ENCODE results near the gene WWOX. TPM values are rescaled to one million over a fixed set of nuclear protein-coding genes. Genes with fewer than 3 reads are reported as not detected.

WWOX gene
- total and polyA plus RNA-seq, 4 experiments from 2014 or later, result 10.4 to 23.1 (median 17.5) TPM

- peaks cover 0 to 4% of the 10 kb centered on the region in 2 donors for H3K36me3 Mint-ChIP-seq
- no peaks in the 10 kb centered on the region for H3K27me3 ChIP-seq (ENCODE audit: insufficient read depth, low read length)
- DNase-seq, result no peak
- intact Hi-C loops (cut with micrococcal nuclease), result no loop called here
- no peaks in the 10 kb centered on the region for H3K27me3 Mint-ChIP-seq
- CTCF ChIA-PET (ENCODE audit: partially characterized antibody), result no interaction called here
- no peak overlapping the region for H3K4me3 ChIP-seq (ENCODE audit: low read length in 2 of 2)
- POLR2A ChIA-PET (ENCODE audit: partially characterized antibody), result no interaction called here
- H3K9me3 ChIP-seq (ENCODE audit: control insufficient read depth in 1 of 2, low read length in 2 of 2), result no peaks in the 10 kb centered on the region
- no peak overlapping the region for H3K27ac Mint-ChIP-seq
- H3K4me3 Mint-ChIP-seq, result no peak overlapping the region
- H3K4me1 Mint-ChIP-seq, result peaks cover 0 to 2% (median under 1%) of the 10 kb centered on the region in 4 donors
- H3K9me3 Mint-ChIP-seq, result peaks cover 0 to 2% (median 0%) of the 10 kb centered on the region in 8 donors
- no peak overlapping the region for H3K27ac ChIP-seq (ENCODE audit: low read depth, low read length)
- H3K4me1 ChIP-seq (ENCODE audit: insufficient read depth, low read length), result no peaks in the 10 kb centered on the region
- H3K36me3 ChIP-seq (ENCODE audit: insufficient read depth, low read length), result no peaks in the 10 kb centered on the region
Observed at GRCh38 chr16:78812582-78812981, 713.1 kb downstream of the WWOX start.

GRCh38 chr16:78813661-78814311, 714.3 kb downstream of the WWOX start:
- intact Hi-C loops (cut with micrococcal nuclease), result no loop called here
- no peaks in the 10 kb centered on the region for H3K27me3 Mint-ChIP-seq
- H3K4me1 ChIP-seq (ENCODE audit: insufficient read depth, low read length), result no peaks in the 10 kb centered on the region
- no peaks in the 10 kb centered on the region for H3K9me3 Mint-ChIP-seq
- H3K4me3 ChIP-seq (ENCODE audit: low read length in 2 of 2), result no peak overlapping the region
- H3K4me1 Mint-ChIP-seq, result peaks cover 0 to 2% (median under 1%) of the 10 kb centered on the region in 4 donors
- POLR2A ChIA-PET (ENCODE audit: partially characterized antibody), result no interaction called here
- CTCF ChIA-PET (ENCODE audit: partially characterized antibody), result no interaction called here
- DNase-seq, result no peak
- no peaks in the 10 kb centered on the region for H3K36me3 Mint-ChIP-seq
- H3K36me3 ChIP-seq (ENCODE audit: insufficient read depth, low read length), result no peaks in the 10 kb centered on the region
- H3K9me3 ChIP-seq (ENCODE audit: control insufficient read depth in 1 of 2, low read length in 2 of 2), result no peaks in the 10 kb centered on the region
- no peak overlapping the region for H3K27ac ChIP-seq (ENCODE audit: low read depth, low read length)
- H3K4me3 Mint-ChIP-seq, result no peak overlapping the region
- H3K27me3 ChIP-seq (ENCODE audit: insufficient read depth, low read length), result no peaks in the 10 kb centered on the region
- peak overlapping the region in 1 of 7 donors; percentile 23 for H3K27ac Mint-ChIP-seq

- Mint-ChIP-seq H3K9me3 (no peaks in the 10 kb centered on the region), H3K4me1 (peaks cover 0 to 2% (median under 1%) of the 10 kb centered on the region in 4 donors), H3K27ac (no peak overlapping the region), H3K4me3 (no peak overlapping the region), H3K27me3 (no peaks in the 10 kb centered on the region), H3K36me3 (no peaks in the 10 kb centered on the region)
- H3K27ac ChIP-seq (ENCODE audit: low read depth, low read length), result no peak overlapping the region
- no peaks in the 10 kb centered on the region for H3K9me3 ChIP-seq (ENCODE audit: control insufficient read depth in 1 of 2, low read length in 2 of 2)
- no peak for DNase-seq
- intact Hi-C loops (cut with micrococcal nuclease), result no loop called here
- no peaks in the 10 kb centered on the region for H3K27me3 ChIP-seq (ENCODE audit: insufficient read depth, low read length)
- no peak overlapping the region for H3K4me3 ChIP-seq (ENCODE audit: low read length in 2 of 2)
- ChIA-PET CTCF (ENCODE audit: partially characterized antibody) (interaction anchor here (0.6 kb wide), 1 partner anchor 110 kb away, joined by 3 read pairs; no protein-coding TSS in a partner anchor), POLR2A (ENCODE audit: partially characterized antibody) (no interaction called here)
- no peaks in the 10 kb centered on the region for H3K4me1 ChIP-seq (ENCODE audit: insufficient read depth, low read length)
- no peaks in the 10 kb centered on the region for H3K36me3 ChIP-seq (ENCODE audit: insufficient read depth, low read length)
Observed at GRCh38 chr16:78815713-78816112, 716.3 kb downstream of the WWOX start.

GRCh38 chr16:78816499-78817195, 717.2 kb downstream of the WWOX start:
- Histone ChIP-seq H3K27me3 (ENCODE audit: insufficient read depth, low read length) (no peaks in the 10 kb centered on the region), H3K4me1 (ENCODE audit: insufficient read depth, low read length) (no peaks in the 10 kb centered on the region), H3K4me3 (ENCODE audit: low read length in 2 of 2) (no peak overlapping the region), H3K27ac (ENCODE audit: low read depth, low read length) (no peak overlapping the region), H3K36me3 (ENCODE audit: insufficient read depth, low read length) (no peaks in the 10 kb centered on the region), H3K9me3 (ENCODE audit: control insufficient read depth in 1 of 2, low read length in 2 of 2) (no peaks in the 10 kb centered on the region)
- Mint-ChIP-seq H3K27me3 (no peaks in the 10 kb centered on the region), H3K4me1 (peaks cover 0 to 2% (median under 1%) of the 10 kb centered on the region in 4 donors), H3K4me3 (no peak overlapping the region), H3K27ac (no peak overlapping the region), H3K9me3 (no peaks in the 10 kb centered on the region), H3K36me3 (no peaks in the 10 kb centered on the region)
- ChIA-PET POLR2A (ENCODE audit: partially characterized antibody) (no interaction called here), CTCF (ENCODE audit: partially characterized antibody) (interaction anchor here (0.6 kb wide), 1 partner anchor 111 kb away, joined by 3 read pairs; no protein-coding TSS in a partner anchor)
- intact Hi-C loops (cut with micrococcal nuclease), result no loop called here
- no peak for DNase-seq

- Histone ChIP-seq H3K4me3 (ENCODE audit: low read length in 2 of 2) (no peak overlapping the region), H3K27me3 (ENCODE audit: insufficient read depth, low read length) (no peaks in the 10 kb centered on the region), H3K36me3 (ENCODE audit: insufficient read depth, low read length) (no peaks in the 10 kb centered on the region), H3K4me1 (ENCODE audit: insufficient read depth, low read length) (no peaks in the 10 kb centered on the region), H3K27ac (ENCODE audit: low read depth, low read length) (no peak overlapping the region), H3K9me3 (ENCODE audit: control insufficient read depth in 1 of 2, low read length in 2 of 2) (no peaks in the 10 kb centered on the region)
- Mint-ChIP-seq H3K27me3 (no peaks in the 10 kb centered on the region), H3K36me3 (no peaks in the 10 kb centered on the region), H3K4me3 (no peak overlapping the region), H3K4me1 (peaks cover 0 to 2% (median under 1%) of the 10 kb centered on the region in 4 donors), H3K9me3 (no peaks in the 10 kb centered on the region), H3K27ac (no peak overlapping the region)
- POLR2A ChIA-PET (ENCODE audit: partially characterized antibody), result no interaction called here
- CTCF ChIA-PET (ENCODE audit: partially characterized antibody), result interaction anchor here (1.3 kb wide), 1 partner anchor 47 kb away, joined by 3 read pairs; no protein-coding TSS in a partner anchor
- no peak for DNase-seq
- intact Hi-C loops (cut with micrococcal nuclease), result no loop called here
Observed at GRCh38 chr16:78817200-78817739, 717.8 kb downstream of the WWOX start.

- H3K9me3 Mint-ChIP-seq, result no peaks in the 10 kb centered on the region
- H3K4me3 Mint-ChIP-seq, result no peak overlapping the region
- no peak overlapping the region for H3K27ac Mint-ChIP-seq
- CTCF ChIA-PET (ENCODE audit: partially characterized antibody), result no interaction called here
- no peaks in the 10 kb centered on the region for H3K9me3 ChIP-seq (ENCODE audit: control insufficient read depth in 1 of 2, low read length in 2 of 2)
- no peaks in the 10 kb centered on the region for H3K27me3 Mint-ChIP-seq
- H3K27ac ChIP-seq (ENCODE audit: low read depth, low read length), result no peak overlapping the region
- H3K36me3 Mint-ChIP-seq, result no peaks in the 10 kb centered on the region
- no peak for DNase-seq
- no peak overlapping the region for H3K4me3 ChIP-seq (ENCODE audit: low read length in 2 of 2)
- no peaks in the 10 kb centered on the region for H3K36me3 ChIP-seq (ENCODE audit: insufficient read depth, low read length)
- intact Hi-C loops (cut with micrococcal nuclease), result no loop called here
- H3K4me1 ChIP-seq (ENCODE audit: insufficient read depth, low read length), result no peaks in the 10 kb centered on the region
- POLR2A ChIA-PET (ENCODE audit: partially characterized antibody), result no interaction called here
- no peaks in the 10 kb centered on the region for H3K27me3 ChIP-seq (ENCODE audit: insufficient read depth, low read length)
- no peaks in the 10 kb centered on the region for H3K4me1 Mint-ChIP-seq
Observed at GRCh38 chr16:78821335-78821734, 721.9 kb downstream of the WWOX start.

- Mint-ChIP-seq H3K27ac (peak overlapping the region in 1 of 7 donors; percentile 35), H3K36me3 (no peaks in the 10 kb centered on the region), H3K4me3 (no peak overlapping the region), H3K4me1 (no peaks in the 10 kb centered on the region), H3K9me3 (no peaks in the 10 kb centered on the region), H3K27me3 (no peaks in the 10 kb centered on the region)
- no peaks in the 10 kb centered on the region for H3K27me3 ChIP-seq (ENCODE audit: insufficient read depth, low read length)
- intact Hi-C loops (cut with micrococcal nuclease), result no loop called here
- no peaks in the 10 kb centered on the region for H3K4me1 ChIP-seq (ENCODE audit: insufficient read depth, low read length)
- H3K27ac ChIP-seq (ENCODE audit: low read depth, low read length), result no peak overlapping the region
- CTCF ChIA-PET (ENCODE audit: partially characterized antibody), result no interaction called here
- POLR2A ChIA-PET (ENCODE audit: partially characterized antibody), result no interaction called here
- H3K4me3 ChIP-seq (ENCODE audit: low read length in 2 of 2), result no peak overlapping the region
- no peaks in the 10 kb centered on the region for H3K9me3 ChIP-seq (ENCODE audit: control insufficient read depth in 1 of 2, low read length in 2 of 2)
- DNase-seq, result no peak
- H3K36me3 ChIP-seq (ENCODE audit: insufficient read depth, low read length), result no peaks in the 10 kb centered on the region
Observed at GRCh38 chr16:78822509-78822908, 723.1 kb downstream of the WWOX start.
